ENCODE measurements around the gene TCEA3. TPM values are rescaled to one million over a fixed set of nuclear protein-coding genes. Genes with fewer than 3 reads are reported as not detected.

Gene TCEA3
- total and polyA plus RNA-seq, 11 donors, result 21.5 to 87.3 (median 55.9) TPM

DNA sequence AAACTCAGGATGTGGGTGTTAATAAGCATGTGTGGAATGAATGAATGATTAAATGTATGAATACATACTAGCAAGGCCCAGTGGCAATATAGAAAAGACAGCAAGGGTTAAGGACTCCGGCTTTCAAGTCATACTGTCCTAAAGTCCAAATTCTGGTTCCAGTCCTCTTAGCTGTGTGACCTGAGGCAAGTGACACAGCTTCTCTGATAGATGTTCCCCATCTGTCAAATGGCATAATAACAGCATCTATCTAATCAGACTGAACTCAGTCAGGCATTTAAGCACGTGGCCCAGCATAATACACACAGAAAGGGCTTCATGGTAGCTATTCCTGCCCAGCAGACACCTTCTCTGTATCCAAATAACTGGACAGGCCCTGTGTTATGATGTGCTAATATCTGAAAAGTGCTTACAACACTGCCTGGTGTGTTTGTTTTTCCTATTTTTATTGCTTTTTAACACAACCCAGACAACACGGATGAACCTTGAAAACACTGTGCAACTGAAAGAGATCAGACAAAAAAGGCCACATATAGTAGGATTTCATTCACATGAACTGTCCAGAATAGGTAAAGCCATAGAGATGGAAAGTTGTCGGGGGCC lies 47.0 kb upstream of the TCEA3 start:
- 72 to 80% (median 76%) methylated on average over 4 of the region's 4 CpGs for WGBS, 4 donors
- H3K4me3 ChIP-seq, result no peak overlapping the region
- peak overlapping the region in 11 of 12 donors; percentile 7 to 86 (median 70) for H3K27ac ChIP-seq
- H3K27me3 ChIP-seq, result no peaks in the 10 kb centered on the region
- no peak for ATAC-seq
- TF ChIP-seq, protein P1, sequence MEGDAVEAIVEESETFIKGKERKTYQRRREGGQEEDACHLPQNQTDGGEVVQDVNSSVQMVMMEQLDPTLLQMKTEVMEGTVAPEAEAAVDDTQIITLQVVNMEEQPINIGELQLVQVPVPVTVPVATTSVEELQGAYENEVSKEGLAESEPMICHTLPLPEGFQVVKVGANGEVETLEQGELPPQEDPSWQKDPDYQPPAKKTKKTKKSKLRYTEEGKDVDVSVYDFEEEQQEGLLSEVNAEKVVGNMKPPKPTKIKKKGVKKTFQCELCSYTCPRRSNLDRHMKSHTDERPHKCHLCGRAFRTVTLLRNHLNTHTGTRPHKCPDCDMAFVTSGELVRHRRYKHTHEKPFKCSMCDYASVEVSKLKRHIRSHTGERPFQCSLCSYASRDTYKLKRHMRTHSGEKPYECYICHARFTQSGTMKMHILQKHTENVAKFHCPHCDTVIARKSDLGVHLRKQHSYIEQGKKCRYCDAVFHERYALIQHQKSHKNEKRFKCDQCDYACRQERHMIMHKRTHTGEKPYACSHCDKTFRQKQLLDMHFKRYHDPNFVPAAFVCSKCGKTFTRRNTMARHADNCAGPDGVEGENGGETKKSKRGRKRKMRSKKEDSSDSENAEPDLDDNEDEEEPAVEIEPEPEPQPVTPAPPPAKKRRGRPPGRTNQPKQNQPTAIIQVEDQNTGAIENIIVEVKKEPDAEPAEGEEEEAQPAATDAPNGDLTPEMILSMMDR (IDR thresholded peaks at IDR 0.05), result no peak
- no peak for TF ChIP-seq POLR2A (IDR thresholded peaks at IDR 0.05)
- DNase-seq, result no peak
- H3K9me3 ChIP-seq, result no peaks in the 10 kb centered on the region
- H3K36me3 ChIP-seq, result no peaks in the 10 kb centered on the region
- H3K4me1 ChIP-seq, result peaks cover 5 to 61% (median 42%) of the 10 kb centered on the region in 12 donors
- intact Hi-C loops (cut with DNase I), result no loop called here

GRCh38 chr1:23470282-23471070 lies 45.9 kb upstream of the TCEA3 start:
- Histone ChIP-seq H3K27me3 (no peaks in the 10 kb centered on the region), H3K4me3 (no peak overlapping the region), H3K36me3 (no peaks in the 10 kb centered on the region), H3K4me1 (peaks cover 5 to 58% (median 40%) of the 10 kb centered on the region in 12 donors), H3K27ac (peak overlapping the region; percentile 22 to 86 (median 70)), H3K9me3 (no peaks in the 10 kb centered on the region)
- DNase-seq (peak; percentile 58 to 81 (median 70)), ATAC-seq (peak; percentile 44 to 77 (median 59))
- TF ChIP-seq, protein P1 (IDR thresholded peaks at IDR 0.05), result no peak
- TF ChIP-seq POLR2A (IDR thresholded peaks at IDR 0.05), result no peak
- WGBS, 4 donors, result 22 to 47% (median 35%) methylated on average over 11 to 12 of the region's 12 CpGs
- intact Hi-C loops (cut with DNase I), result no loop called here

DNA sequence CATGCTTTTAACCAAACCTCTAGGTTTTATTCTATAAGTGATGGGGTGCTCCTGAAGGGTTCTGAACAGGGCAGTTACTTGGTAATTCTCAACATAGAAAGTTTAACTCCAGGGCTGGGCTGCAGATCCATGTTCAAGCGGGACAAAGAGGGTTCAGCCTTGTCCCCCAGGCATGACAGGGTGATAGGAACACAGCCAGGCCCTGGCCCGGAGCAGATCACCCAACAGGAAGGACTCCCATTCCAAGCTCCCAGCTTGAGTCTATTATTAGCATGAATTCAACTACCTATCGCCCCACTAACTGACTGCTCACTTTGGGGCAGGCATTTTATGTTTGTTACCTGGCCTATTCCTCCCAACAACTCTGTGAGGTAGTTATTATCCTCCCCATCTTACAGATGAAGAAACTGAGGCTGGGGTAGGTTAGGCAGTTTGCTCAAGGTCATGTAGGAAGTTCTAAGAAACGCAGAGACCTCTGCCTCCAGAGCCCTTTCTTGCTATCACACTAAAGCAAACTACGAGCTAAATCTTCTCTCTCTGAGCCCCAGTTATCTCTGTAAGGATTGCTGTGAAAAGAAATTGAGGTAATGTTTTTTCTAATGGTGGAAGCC lies 44.9 kb upstream of the TCEA3 start:
- Histone ChIP-seq H3K9me3 (no peaks in the 10 kb centered on the region), H3K4me1 (peaks cover 5 to 48% (median 31%) of the 10 kb centered on the region in 12 donors), H3K36me3 (no peaks in the 10 kb centered on the region), H3K27ac (peak overlapping the region in 11 of 12 donors; percentile 58 to 86 (median 70)), H3K4me3 (no peak overlapping the region), H3K27me3 (no peaks in the 10 kb centered on the region)
- TF ChIP-seq, protein P1 (IDR thresholded peaks at IDR 0.05), result no peak
- no peak for TF ChIP-seq POLR2A (IDR thresholded peaks at IDR 0.05)
- DNase-seq, result peak in 4 of 5 donors; percentile 34 to 67 (median 50)
- 25 to 30% (median 27%) methylated on average over 5 of the region's 5 CpGs for WGBS, 4 donors
- peak; percentile 17 to 66 (median 60) for ATAC-seq
- intact Hi-C loops (cut with DNase I), result loop anchor here in 1 of 10 donors (5.0 kb wide), 1 partner anchor 42 kb away; no protein-coding TSS in a partner anchor
